HUDEP-2 (cell line): ENCODE results near the gene MGAT4B.

Experiments
- DNase-seq, 76 experiments: peaks; one replicate each; lab custom pipeline; 2025; ENCODE audit not compliant: unreplicated experiment in 76 of 76; lab: John Stamatoyannopoulos, UW

The MGAT4B gene

GRCh38 chr5:179753971-179754370 is 52.7 kb downstream of the MGAT4B start:
- DNase-seq, result no peak

GRCh38 chr5:179749857-179750508 is 56.7 kb downstream of the MGAT4B start:
- DNase-seq, result no peak

GRCh38 chr5:179747811-179748210 is 58.9 kb downstream of the MGAT4B start:
- no peak for DNase-seq
